ENCODE measurements around the gene LRRC43.

- TF ChIP-seq, protein P1, sequence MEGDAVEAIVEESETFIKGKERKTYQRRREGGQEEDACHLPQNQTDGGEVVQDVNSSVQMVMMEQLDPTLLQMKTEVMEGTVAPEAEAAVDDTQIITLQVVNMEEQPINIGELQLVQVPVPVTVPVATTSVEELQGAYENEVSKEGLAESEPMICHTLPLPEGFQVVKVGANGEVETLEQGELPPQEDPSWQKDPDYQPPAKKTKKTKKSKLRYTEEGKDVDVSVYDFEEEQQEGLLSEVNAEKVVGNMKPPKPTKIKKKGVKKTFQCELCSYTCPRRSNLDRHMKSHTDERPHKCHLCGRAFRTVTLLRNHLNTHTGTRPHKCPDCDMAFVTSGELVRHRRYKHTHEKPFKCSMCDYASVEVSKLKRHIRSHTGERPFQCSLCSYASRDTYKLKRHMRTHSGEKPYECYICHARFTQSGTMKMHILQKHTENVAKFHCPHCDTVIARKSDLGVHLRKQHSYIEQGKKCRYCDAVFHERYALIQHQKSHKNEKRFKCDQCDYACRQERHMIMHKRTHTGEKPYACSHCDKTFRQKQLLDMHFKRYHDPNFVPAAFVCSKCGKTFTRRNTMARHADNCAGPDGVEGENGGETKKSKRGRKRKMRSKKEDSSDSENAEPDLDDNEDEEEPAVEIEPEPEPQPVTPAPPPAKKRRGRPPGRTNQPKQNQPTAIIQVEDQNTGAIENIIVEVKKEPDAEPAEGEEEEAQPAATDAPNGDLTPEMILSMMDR (conservative IDR thresholded peaks at IDR 0.05; ENCODE audit: low read depth, low read length): no peak
- TF ChIP-seq POLR2A (IDR thresholded peaks at IDR 0.05; ENCODE audit: low read depth, low read length) (no peak), RFX5 (IDR thresholded peaks at IDR 0.05; ENCODE audit: low read depth, low read length) (no peak), BHLHE40 (IDR thresholded peaks at IDR 0.05; ENCODE audit: low read depth, low read length) (no peak), MXI1 (IDR thresholded peaks at IDR 0.05; ENCODE audit: borderline replicate concordance, low read depth, low read length) (no peak), CEBPB (IDR thresholded peaks at IDR 0.05; ENCODE audit: low read depth, low read length) (no peak), RCOR1 (IDR thresholded peaks at IDR 0.05; ENCODE audit: insufficient replicate concordance, low read length) (no peak), RAD21 (IDR thresholded peaks at IDR 0.05; ENCODE audit: low read length) (no peak), FOS (IDR thresholded peaks at IDR 0.05; ENCODE audit: low read depth, low read length) (no peak), MAFK (IDR thresholded peaks at IDR 0.05; ENCODE audit: low read depth, low read length) (no peak), CHD1 (IDR thresholded peaks at IDR 0.05; ENCODE audit: low read depth, low read length) (no peak), ELK1 (IDR thresholded peaks at IDR 0.05; ENCODE audit: borderline replicate concordance, low read depth, low read length) (no peak)
- TF ChIP-seq, protein P2, sequence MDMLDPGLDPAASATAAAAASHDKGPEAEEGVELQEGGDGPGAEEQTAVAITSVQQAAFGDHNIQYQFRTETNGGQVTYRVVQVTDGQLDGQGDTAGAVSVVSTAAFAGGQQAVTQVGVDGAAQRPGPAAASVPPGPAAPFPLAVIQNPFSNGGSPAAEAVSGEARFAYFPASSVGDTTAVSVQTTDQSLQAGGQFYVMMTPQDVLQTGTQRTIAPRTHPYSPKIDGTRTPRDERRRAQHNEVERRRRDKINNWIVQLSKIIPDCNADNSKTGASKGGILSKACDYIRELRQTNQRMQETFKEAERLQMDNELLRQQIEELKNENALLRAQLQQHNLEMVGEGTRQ (IDR thresholded peaks at IDR 0.05; ENCODE audit: low read depth, low read length): no peak
These were observed 11.9 kb downstream of the LRRC43 start for GRCh38 chr12:122194804-122195203.

All from IMR-90 (cell line).